ENCODE data around the gene PRKCZ.

Gene PRKCZ

GRCh38 chr1:2032737-2033136 lies 17.5 kb upstream of the PRKCZ start:
- no peak for DNase-seq (ENCODE audit: low read depth, low spot score)
- Histone ChIP-seq H3K27me3 (ENCODE audit: insufficient read depth, insufficient read length) (no peaks in the 10 kb centered on the region), H3K4me3 (ENCODE audit: insufficient read length, low read depth) (no peak overlapping the region), H3K4me1 (ENCODE audit: insufficient read depth, insufficient read length) (peaks cover 7% of the 10 kb centered on the region), H3K36me3 (ENCODE audit: insufficient read depth, insufficient read length, low read length) (no peaks in the 10 kb centered on the region), H3K9me3 (ENCODE audit: insufficient read depth, low read length) (no peaks in the 10 kb centered on the region), H3K9ac (ENCODE audit: insufficient read length, low read depth) (no peak overlapping the region)
- TF ChIP-seq YY1 (IDR thresholded peaks at IDR 0.05; ENCODE audit: insufficient read depth, insufficient read length): no peak
- no peak for TF ChIP-seq ZNF274 (IDR thresholded peaks at IDR 0.05; ENCODE audit: low read depth, low read length)
- TF ChIP-seq SUZ12 (IDR thresholded peaks at IDR 0.05; ENCODE audit: extremely low read depth, insufficient read depth, insufficient read length): no peak

- Histone ChIP-seq H3K9me3 (ENCODE audit: insufficient read depth, low read length) (peaks cover 4% of the 10 kb centered on the region; the same call in 1 of the 2 replicates), H3K4me3 (ENCODE audit: insufficient read length, low read depth) (no peak overlapping the region), H3K36me3 (ENCODE audit: insufficient read depth, insufficient read length, low read length) (no peaks in the 10 kb centered on the region), H3K4me1 (ENCODE audit: insufficient read depth, insufficient read length) (peaks cover 7% of the 10 kb centered on the region), H3K9ac (ENCODE audit: insufficient read length, low read depth) (no peak overlapping the region), H3K27me3 (ENCODE audit: insufficient read depth, insufficient read length) (no peaks in the 10 kb centered on the region)
- TF ChIP-seq SUZ12 (IDR thresholded peaks at IDR 0.05; ENCODE audit: extremely low read depth, insufficient read depth, insufficient read length) (no peak), ZNF274 (IDR thresholded peaks at IDR 0.05; ENCODE audit: low read depth, low read length) (no peak), YY1 (IDR thresholded peaks at IDR 0.05; ENCODE audit: insufficient read depth, insufficient read length) (no peak)
- DNase-seq (ENCODE audit: low read depth, low spot score): no peak
These were observed 17.0 kb upstream of the PRKCZ start for GRCh38 chr1:2033165-2033564.

GRCh38 chr1:2036287-2036686 lies 13.9 kb upstream of the PRKCZ start:
- H3K9ac ChIP-seq (ENCODE audit: insufficient read length, low read depth): no peak overlapping the region
- peaks cover 10% of the 10 kb centered on the region; the same call in 1 of the 2 replicates for H3K9me3 ChIP-seq (ENCODE audit: insufficient read depth, low read length)

GRCh38 chr1:2037314-2037979 lies 12.8 kb upstream of the PRKCZ start:
- no peak for DNase-seq (ENCODE audit: low read depth, low spot score)
- TF ChIP-seq YY1 (IDR thresholded peaks at IDR 0.05; ENCODE audit: insufficient read depth, insufficient read length): no peak
- Histone ChIP-seq H3K27me3 (ENCODE audit: insufficient read depth, insufficient read length) (no peaks in the 10 kb centered on the region), H3K9me3 (ENCODE audit: insufficient read depth, low read length) (peaks cover 10% of the 10 kb centered on the region; the same call in 1 of the 2 replicates), H3K9ac (ENCODE audit: insufficient read length, low read depth) (no peak overlapping the region), H3K36me3 (ENCODE audit: insufficient read depth, insufficient read length, low read length) (no peaks in the 10 kb centered on the region), H3K4me1 (ENCODE audit: insufficient read depth, insufficient read length) (peaks cover 12% of the 10 kb centered on the region), H3K4me3 (ENCODE audit: insufficient read length, low read depth) (no peak overlapping the region)

More at GRCh38 chr1:2036287-2036686, 13.9 kb upstream of the PRKCZ start:
- DNase-seq (ENCODE audit: low read depth, low spot score): no peak
- H3K4me3 ChIP-seq (ENCODE audit: insufficient read length, low read depth): no peak overlapping the region
- no peak for TF ChIP-seq SUZ12 (IDR thresholded peaks at IDR 0.05; ENCODE audit: extremely low read depth, insufficient read depth, insufficient read length)
- TF ChIP-seq YY1 (IDR thresholded peaks at IDR 0.05; ENCODE audit: insufficient read depth, insufficient read length): no peak
- no peak for TF ChIP-seq ZNF274 (IDR thresholded peaks at IDR 0.05; ENCODE audit: low read depth, low read length)
- no peaks in the 10 kb centered on the region for H3K27me3 ChIP-seq (ENCODE audit: insufficient read depth, insufficient read length)
- H3K36me3 ChIP-seq (ENCODE audit: insufficient read depth, insufficient read length, low read length): no peaks in the 10 kb centered on the region
- H3K4me1 ChIP-seq (ENCODE audit: insufficient read depth, insufficient read length): peaks cover 7% of the 10 kb centered on the region

GRCh38 chr1:2038229-2038628 lies 12.0 kb upstream of the PRKCZ start:
- DNase-seq (ENCODE audit: low read depth, low spot score): no peak
- H3K27me3 ChIP-seq (ENCODE audit: insufficient read depth, insufficient read length): no peaks in the 10 kb centered on the region
- H3K36me3 ChIP-seq (ENCODE audit: insufficient read depth, insufficient read length, low read length): no peaks in the 10 kb centered on the region
- peaks cover 7% of the 10 kb centered on the region for H3K4me1 ChIP-seq (ENCODE audit: insufficient read depth, insufficient read length)
- peaks cover 10% of the 10 kb centered on the region; the same call in 1 of the 2 replicates for H3K9me3 ChIP-seq (ENCODE audit: insufficient read depth, low read length)
- TF ChIP-seq ZNF274 (IDR thresholded peaks at IDR 0.05; ENCODE audit: low read depth, low read length): no peak
- no peak for TF ChIP-seq SUZ12 (IDR thresholded peaks at IDR 0.05; ENCODE audit: extremely low read depth, insufficient read depth, insufficient read length)
- TF ChIP-seq YY1 (IDR thresholded peaks at IDR 0.05; ENCODE audit: insufficient read depth, insufficient read length): no peak
- no peak overlapping the region for H3K9ac ChIP-seq (ENCODE audit: insufficient read length, low read depth)
- no peak overlapping the region for H3K4me3 ChIP-seq (ENCODE audit: insufficient read length, low read depth)

GRCh38 chr1:2039251-2039650 lies 11.0 kb upstream of the PRKCZ start:
- Histone ChIP-seq H3K4me3 (ENCODE audit: insufficient read length, low read depth) (no peak overlapping the region), H3K9ac (ENCODE audit: insufficient read length, low read depth) (no peak overlapping the region), H3K4me1 (ENCODE audit: insufficient read depth, insufficient read length) (peaks cover 10% of the 10 kb centered on the region), H3K36me3 (ENCODE audit: insufficient read depth, insufficient read length, low read length) (no peaks in the 10 kb centered on the region), H3K9me3 (ENCODE audit: insufficient read depth, low read length) (peaks cover 10% of the 10 kb centered on the region; the same call in 1 of the 2 replicates), H3K27me3 (ENCODE audit: insufficient read depth, insufficient read length) (no peaks in the 10 kb centered on the region)
- DNase-seq (ENCODE audit: low read depth, low spot score): no peak
- TF ChIP-seq ZNF274 (IDR thresholded peaks at IDR 0.05; ENCODE audit: low read depth, low read length) (no peak), YY1 (IDR thresholded peaks at IDR 0.05; ENCODE audit: insufficient read depth, insufficient read length) (no peak), SUZ12 (IDR thresholded peaks at IDR 0.05; ENCODE audit: extremely low read depth, insufficient read depth, insufficient read length) (no peak)

- H3K9me3 ChIP-seq (ENCODE audit: insufficient read depth, low read length): peaks cover 10% of the 10 kb centered on the region; the same call in 1 of the 2 replicates
- no peak overlapping the region for H3K4me3 ChIP-seq (ENCODE audit: insufficient read length, low read depth)
- H3K9ac ChIP-seq (ENCODE audit: insufficient read length, low read depth): no peak overlapping the region
- H3K4me1 ChIP-seq (ENCODE audit: insufficient read depth, insufficient read length): peaks cover 13% of the 10 kb centered on the region
- peaks cover 11% of the 10 kb centered on the region for H3K27me3 ChIP-seq (ENCODE audit: insufficient read depth, insufficient read length)
- no peak for DNase-seq (ENCODE audit: low read depth, low spot score)
- H3K36me3 ChIP-seq (ENCODE audit: insufficient read depth, insufficient read length, low read length): no peaks in the 10 kb centered on the region
- no peak for TF ChIP-seq SUZ12 (IDR thresholded peaks at IDR 0.05; ENCODE audit: extremely low read depth, insufficient read depth, insufficient read length)
- no peak for TF ChIP-seq YY1 (IDR thresholded peaks at IDR 0.05; ENCODE audit: insufficient read depth, insufficient read length)
- no peak for TF ChIP-seq ZNF274 (IDR thresholded peaks at IDR 0.05; ENCODE audit: low read depth, low read length)
These were observed 8.9 kb upstream of the PRKCZ start for GRCh38 chr1:2041305-2041704.

Data from NT2/D1 (cell line).